Measurements from ENCODE around the gene THOC1.

THOC1 gene

GRCh38 chr18:273525-273924 lies 5.7 kb upstream of the THOC1 start:
- DNase-seq = no peak

GRCh38 chr18:272650-273049 lies 4.8 kb upstream of the THOC1 start:
- DNase-seq = no peak

GRCh38 chr18:269480-270095 lies 1.7 kb upstream of the THOC1 start:
- DNase-seq = no peak

GRCh38 chr18:267380-267687 lies 513 bp downstream of the THOC1 start:
- DNase-seq = no peak

GRCh38 chr18:261398-262073 lies 6.3 kb downstream of the THOC1 start:
- no peak for DNase-seq

GRCh38 chr18:260547-260946 lies 7.3 kb downstream of the THOC1 start:
- DNase-seq = no peak

- no peak for DNase-seq
Observed at GRCh38 chr18:255171-255570, 12.7 kb downstream of the THOC1 start.

- DNase-seq = no peak
Observed at GRCh38 chr18:253121-253520, 14.7 kb downstream of the THOC1 start.

GRCh38 chr18:251572-251971 lies 16.3 kb downstream of the THOC1 start:
- no peak for DNase-seq

GRCh38 chr18:250685-251084 lies 17.2 kb downstream of the THOC1 start:
- no peak for DNase-seq

GRCh38 chr18:248053-248452 lies 19.8 kb downstream of the THOC1 start:
- DNase-seq = no peak

GRCh38 chr18:245282-245847 lies 22.5 kb downstream of the THOC1 start:
- no peak for DNase-seq

GRCh38 chr18:240175-240574 lies 27.7 kb downstream of the THOC1 start:
- no peak for DNase-seq

- no peak for DNase-seq
Observed at GRCh38 chr18:231563-231962, 36.3 kb downstream of the THOC1 start.

- DNase-seq = no peak
Observed at GRCh38 chr18:228586-228985, 39.3 kb downstream of the THOC1 start.

GRCh38 chr18:227902-228301 lies 39.9 kb downstream of the THOC1 start:
- DNase-seq = no peak

GRCh38 chr18:227374-227773 lies 40.5 kb downstream of the THOC1 start:
- no peak for DNase-seq

- no peak for DNase-seq
Observed at GRCh38 chr18:225745-226144, 42.1 kb downstream of the THOC1 start.

- DNase-seq = no peak
Observed at GRCh38 chr18:220708-221107, 47.1 kb downstream of the THOC1 start.

GRCh38 chr18:217532-218336 lies 50.1 kb downstream of the THOC1 start:
- DNase-seq = no peak

GRCh38 chr18:215448-216010 lies 52.3 kb downstream of the THOC1 start:
- no peak for DNase-seq

GRCh38 chr18:213966-214365 lies 53.9 kb downstream of the THOC1 start:
- DNase-seq = no peak

GRCh38 chr18:213505-213904 lies 54.3 kb downstream of the THOC1 start:
- DNase-seq = no peak

GRCh38 chr18:212780-213179 lies 55.1 kb downstream of the THOC1 start:
- DNase-seq = no peak
